SKM-1 (cell line): ENCODE results near the gene FOLH1.
"Not testable (repeated sequence)": the region's sequence is repeated elsewhere in the genome, so short reads cannot be mapped to it uniquely, and the experiment has no call there.

Experiments used
- DNase-seq: peaks from one replicate; lab custom pipeline; 2025; ENCODE audit not compliant: unreplicated experiment; lab: John Stamatoyannopoulos, UW

The FOLH1 gene

GRCh38 chr11:49184756-49185155 lies 23.6 kb downstream of the FOLH1 start:
- not testable (repeated sequence) for DNase-seq

- not testable (repeated sequence) for DNase-seq
These were observed 30.5 kb downstream of the FOLH1 start for GRCh38 chr11:49177936-49178335.

GRCh38 chr11:49175378-49175777 lies 33.0 kb downstream of the FOLH1 start:
- not testable (repeated sequence) for DNase-seq

- DNase-seq = not testable (repeated sequence)
These were observed 33.6 kb downstream of the FOLH1 start for GRCh38 chr11:49174691-49175366.

- DNase-seq = not testable (repeated sequence)
These were observed 36.8 kb downstream of the FOLH1 start for GRCh38 chr11:49171613-49172012.

- not testable (repeated sequence) for DNase-seq
These were observed 38.8 kb downstream of the FOLH1 start for GRCh38 chr11:49169579-49169978.

- not testable (repeated sequence) for DNase-seq
These were observed 39.4 kb downstream of the FOLH1 start for GRCh38 chr11:49168992-49169391.

- no peak for DNase-seq
These were observed 57.2 kb downstream of the FOLH1 start for GRCh38 chr11:49151211-49151610.

- not testable (repeated sequence) for DNase-seq
These were observed 106.0 kb downstream of the FOLH1 start for GRCh38 chr11:49102356-49102755.
